Stimulated activated effector memory CD8-positive, alpha-beta T cell treated with anti-CD3 and anti-CD28 coated beads, Interleukin-12 subunit alpha, Interleukin-12 subunit beta, amount 100 ng/mL, for 72 hours (primary cell): ENCODE data around the gene NUMB.

Experiments
- ATAC-seq: fragments of 150-1000 bp; cut with Tn5 transposase; 2 replicates; pipeline ENCODE4 v1.10.0; 2021
- DNase-seq, 2 donors: peaks; one replicate each; pipeline ENCODE4 v3.0.0; 2021 to 2022; ENCODE audit warnings: low spot score in 2 of 2
- H3K27ac Mint-ChIP-seq: one replicate; pipeline ENCODE4 v1.8.0; 2022; ENCODE audit warnings: mild to moderate bottlenecking, mixed read lengths
- H3K36me3 Mint-ChIP-seq: one replicate; pipeline ENCODE4 v1.8.0; 2022; ENCODE audit warnings: mild to moderate bottlenecking, mixed read lengths
- H3K4me1 Mint-ChIP-seq: one replicate; pipeline ENCODE4 v1.8.0; 2022; ENCODE audit warnings: mixed read lengths
- H3K4me3 Mint-ChIP-seq: one replicate; pipeline ENCODE4 v1.8.0; 2022; ENCODE audit warnings: mild to moderate bottlenecking, mixed read lengths
- H3K9me3 Mint-ChIP-seq: one replicate; pipeline ENCODE4 v1.8.0; 2022; ENCODE audit warnings: mixed read lengths

NUMB gene

GRCh38 chr14:73458183-73458976 lies at the start of gene NUMB:
Gene NUMB (minus strand): TSS chr14:73458546. CDS start chr14:73355751, 102,795 bp downstream.
- Mint-ChIP-seq H3K9me3 (no peaks in the 10 kb centered on the region), H3K4me3 (peak within 1 kb of the TSS; percentile 88), H3K4me1 (peaks cover 57% of the 10 kb centered on the region), H3K27ac (peak within 1 kb of the TSS; percentile 95), H3K36me3 (peaks cover 19% of the 10 kb centered on the region)
- ATAC-seq (peak; percentile 96), DNase-seq (peak; percentile 76 to 96)

- peak; percentile 96 for ATAC-seq
- H3K27ac Mint-ChIP-seq = no peak overlapping the region
Observed at GRCh38 chr14:73503648-73504047, 45.3 kb upstream of the NUMB start.

GRCh38 chr14:73502017-73502619 lies 43.8 kb upstream of the NUMB start:
- no peak overlapping the region for H3K27ac Mint-ChIP-seq
- no peak for ATAC-seq
- DNase-seq = no peak
- H3K4me3 Mint-ChIP-seq = no peak overlapping the region
- no peaks in the 10 kb centered on the region for H3K4me1 Mint-ChIP-seq
- H3K36me3 Mint-ChIP-seq = peaks cover 36% of the 10 kb centered on the region
- no peaks in the 10 kb centered on the region for H3K9me3 Mint-ChIP-seq

More at GRCh38 chr14:73503648-73504047, 45.3 kb upstream of the NUMB start:
- Mint-ChIP-seq H3K4me1 (no peaks in the 10 kb centered on the region), H3K36me3 (peaks cover 36% of the 10 kb centered on the region), H3K9me3 (no peaks in the 10 kb centered on the region), H3K4me3 (no peak overlapping the region)
- peak in 1 of 2 donors; percentile 52 for DNase-seq

- H3K4me1 Mint-ChIP-seq = peaks cover 10% of the 10 kb centered on the region
- H3K4me3 Mint-ChIP-seq = no peak overlapping the region
- H3K9me3 Mint-ChIP-seq = no peaks in the 10 kb centered on the region
- H3K36me3 Mint-ChIP-seq = peaks cover 39% of the 10 kb centered on the region
- no peak for ATAC-seq
- H3K27ac Mint-ChIP-seq = no peak overlapping the region
- DNase-seq = no peak
Observed at GRCh38 chr14:73500360-73500759, 42.0 kb upstream of the NUMB start.

GRCh38 chr14:73494593-73494992 lies 36.2 kb upstream of the NUMB start:
- ATAC-seq (no peak), DNase-seq (no peak)
- Mint-ChIP-seq H3K9me3 (no peaks in the 10 kb centered on the region), H3K4me3 (no peak overlapping the region), H3K4me1 (peaks cover 43% of the 10 kb centered on the region), H3K36me3 (peaks cover 61% of the 10 kb centered on the region), H3K27ac (no peak overlapping the region)

GRCh38 chr14:73492670-73493069 lies 34.3 kb upstream of the NUMB start:
- DNase-seq = no peak
- Mint-ChIP-seq H3K4me1 (peaks cover 43% of the 10 kb centered on the region), H3K9me3 (no peaks in the 10 kb centered on the region), H3K27ac (no peak overlapping the region), H3K36me3 (peaks cover 54% of the 10 kb centered on the region), H3K4me3 (peak overlapping the region; percentile 81)
- no peak for ATAC-seq

GRCh38 chr14:73492043-73492552 lies 33.8 kb upstream of the NUMB start:
- H3K9me3 Mint-ChIP-seq = no peaks in the 10 kb centered on the region
- no peak for DNase-seq
- peaks cover 51% of the 10 kb centered on the region for H3K36me3 Mint-ChIP-seq
- peaks cover 43% of the 10 kb centered on the region for H3K4me1 Mint-ChIP-seq
- H3K4me3 Mint-ChIP-seq = peak overlapping the region; percentile 81
- peak overlapping the region; percentile 69 for H3K27ac Mint-ChIP-seq
- no peak for ATAC-seq

GRCh38 chr14:73491256-73492042 lies 33.1 kb upstream of the NUMB start:
- peak; percentile 59 to 85 for DNase-seq
- Mint-ChIP-seq H3K36me3 (peaks cover 48% of the 10 kb centered on the region), H3K9me3 (no peaks in the 10 kb centered on the region), H3K27ac (peak overlapping the region; percentile 69), H3K4me1 (peaks cover 42% of the 10 kb centered on the region), H3K4me3 (peak overlapping the region; percentile 81)
- peak; percentile 89 for ATAC-seq

GRCh38 chr14:73489481-73490175 lies 31.3 kb upstream of the NUMB start:
- H3K36me3 Mint-ChIP-seq = peaks cover 33% of the 10 kb centered on the region
- ATAC-seq (no peak), DNase-seq (no peak)
- H3K4me1 Mint-ChIP-seq = peaks cover 28% of the 10 kb centered on the region
- peak overlapping the region; percentile 81 for H3K4me3 Mint-ChIP-seq
- no peak overlapping the region for H3K27ac Mint-ChIP-seq
- H3K9me3 Mint-ChIP-seq = no peaks in the 10 kb centered on the region

GRCh38 chr14:73478684-73479083 lies 20.3 kb upstream of the NUMB start:
- H3K4me3 Mint-ChIP-seq = no peak overlapping the region
- no peaks in the 10 kb centered on the region for H3K36me3 Mint-ChIP-seq
- no peaks in the 10 kb centered on the region for H3K9me3 Mint-ChIP-seq
- no peak for ATAC-seq
- H3K4me1 Mint-ChIP-seq = no peaks in the 10 kb centered on the region
- DNase-seq = no peak
- H3K27ac Mint-ChIP-seq = no peak overlapping the region

GRCh38 chr14:73477618-73478266 lies 19.4 kb upstream of the NUMB start:
- Mint-ChIP-seq H3K4me1 (no peaks in the 10 kb centered on the region), H3K36me3 (no peaks in the 10 kb centered on the region), H3K9me3 (no peaks in the 10 kb centered on the region), H3K27ac (no peak overlapping the region), H3K4me3 (no peak overlapping the region)
- DNase-seq (no peak), ATAC-seq (peak; percentile 71)

GRCh38 chr14:73476451-73476931 lies 18.1 kb upstream of the NUMB start:
- Mint-ChIP-seq H3K36me3 (no peaks in the 10 kb centered on the region), H3K9me3 (no peaks in the 10 kb centered on the region), H3K4me1 (no peaks in the 10 kb centered on the region), H3K4me3 (no peak overlapping the region), H3K27ac (no peak overlapping the region)
- no peak for DNase-seq
- no peak for ATAC-seq

- DNase-seq (no peak), ATAC-seq (no peak)
- Mint-ChIP-seq H3K4me1 (no peaks in the 10 kb centered on the region), H3K9me3 (no peaks in the 10 kb centered on the region), H3K36me3 (no peaks in the 10 kb centered on the region), H3K27ac (no peak overlapping the region), H3K4me3 (no peak overlapping the region)
Observed at GRCh38 chr14:73474952-73475351, 16.6 kb upstream of the NUMB start.
